Ascending aorta (tissue), 2 donors: Measurements from ENCODE around the gene ABHD12. TPM values are rescaled to one million over a fixed set of nuclear protein-coding genes. Genes with fewer than 3 reads are reported as not detected.

Experiments
- DNase-seq, 2 donors: peaks; one replicate each; pipeline ENCODE4 v3.0.0-alpha.2; 2019; ENCODE audit warnings: low spot score in 2 of 2
- H3K27ac ChIP-seq, 2 donors: fragments of 200-600 bp; sonication (generic); one replicate each; pipeline ENCODE4 v1.5.1; 2016 to 2017; ENCODE audit warnings: mild to moderate bottlenecking in 1 of 2
- H3K27me3 ChIP-seq: fragments of 200-600 bp; sonication (generic); one replicate; pipeline ENCODE4 v1.5.1; 2017
- H3K36me3 ChIP-seq, 2 donors: fragments of 200-600 bp; sonication (generic); one replicate each; pipeline ENCODE4 v1.5.1; 2016
- H3K4me1 ChIP-seq, 2 donors: fragments of 200-600 bp; sonication (generic); one replicate each; pipeline ENCODE4 v1.5.1; 2016 to 2017; ENCODE audit warnings: mild to moderate bottlenecking in 1 of 2
- H3K4me3 ChIP-seq, 2 donors: fragments of 200-600 bp; sonication (generic); one replicate each; pipeline ENCODE4 v1.5.1; 2016 to 2017; ENCODE audit warnings: mild to moderate bottlenecking in 1 of 2
- H3K9me3 ChIP-seq, 2 donors: fragments of 200-600 bp; sonication (generic); one replicate each; pipeline ENCODE4 v1.5.1; 2016
- CTCF ChIP-seq, 3 experiments: fragments of 200-600 bp in 2 of 3; fragments of 450-650 bp in 1 of 3; sonication (generic) in 2 of 3; IDR thresholded peaks; one replicate each; pipeline ENCODE4 v1.5.1; 2016 to 2019; ENCODE audit warnings: antibody characterized with exemption in 3 of 3, mild to moderate bottlenecking in 1 of 3, moderate library complexity in 1 of 3
- intact Hi-C: fragments of 100-400 bp; cut with DNase I; formaldehyde crosslinking; loops from one replicate; pipeline ENCODE4 v1.15.1; 2023
- total RNA-seq: library from RNA; depleted of rRNA; stranded (reverse); fragments of >200 nt; gene quantifications from one replicate; pipeline ENCODE4 v1.1.0, GENCODE V29; 2016

The ABHD12 gene
- total RNA-seq, 1 donor from 2014 or later, result 24.3 TPM

- Histone ChIP-seq H3K4me3 (no peak overlapping the region), H3K9me3 (no peaks in the 10 kb centered on the region), H3K27me3 (no peaks in the 10 kb centered on the region), H3K36me3 (peaks cover 4 to 8% of the 10 kb centered on the region in 2 donors), H3K27ac (no peak overlapping the region), H3K4me1 (no peaks in the 10 kb centered on the region)
- peak in 1 of 2 donors; percentile 63 for DNase-seq
- intact Hi-C loops, result no loop called here
- TF ChIP-seq CTCF (IDR thresholded peaks at IDR 0.05), result no peak
Measured at GRCh38 chr20:25318471-25319240, 72.0 kb downstream of the ABHD12 start.

- H3K9me3 ChIP-seq, result no peaks in the 10 kb centered on the region
- no peak overlapping the region for H3K4me3 ChIP-seq
- no peaks in the 10 kb centered on the region for H3K4me1 ChIP-seq
- H3K36me3 ChIP-seq, result peaks cover 3 to 4% of the 10 kb centered on the region in 2 donors
- H3K27ac ChIP-seq, result no peak overlapping the region
- intact Hi-C loops, result no loop called here
- TF ChIP-seq CTCF (IDR thresholded peaks at IDR 0.05), result no peak
- DNase-seq, result peak in 1 of 2 donors; percentile 59
- H3K27me3 ChIP-seq, result no peaks in the 10 kb centered on the region
Measured at GRCh38 chr20:25317351-25318075, 73.1 kb downstream of the ABHD12 start.

GRCh38 chr20:25316506-25317190 lies 74.0 kb downstream of the ABHD12 start:
- intact Hi-C loops, result no loop called here
- Histone ChIP-seq H3K27ac (no peak overlapping the region), H3K4me1 (peaks cover under 1 to 2% of the 10 kb centered on the region in 2 donors), H3K27me3 (no peaks in the 10 kb centered on the region), H3K4me3 (no peak overlapping the region), H3K36me3 (peaks cover 0 to 4% of the 10 kb centered on the region in 2 donors), H3K9me3 (no peaks in the 10 kb centered on the region)
- no peak for TF ChIP-seq CTCF (IDR thresholded peaks at IDR 0.05)
- DNase-seq, result peak in 1 of 2 donors; percentile 44

GRCh38 chr20:25315418-25316210 lies 75.0 kb downstream of the ABHD12 start:
- Histone ChIP-seq H3K4me3 (no peak overlapping the region), H3K27ac (no peak overlapping the region), H3K9me3 (no peaks in the 10 kb centered on the region), H3K4me1 (peaks cover 7 to 11% of the 10 kb centered on the region in 2 donors), H3K36me3 (no peaks in the 10 kb centered on the region), H3K27me3 (no peaks in the 10 kb centered on the region)
- intact Hi-C loops, result no loop called here
- DNase-seq, result peak in 1 of 2 donors; percentile 44
- TF ChIP-seq CTCF (IDR thresholded peaks at IDR 0.05), result no peak
